GM18508 (cell line): Measurements from ENCODE around the gene AKT3.
"Not testable (repeated sequence)": the region's sequence is repeated elsewhere in the genome, so short reads cannot be mapped to it uniquely, and the experiment has no call there.

Source experiments
- ATAC-seq: cut with Tn5 transposase; IDR thresholded peaks from one replicate; pipeline ENCODE4 v1.9.1; 2021; ENCODE audit warnings: moderate number of reproducible peaks; ENCODE audit not compliant: insufficient read depth, unreplicated experiment

AKT3 gene

DNA sequence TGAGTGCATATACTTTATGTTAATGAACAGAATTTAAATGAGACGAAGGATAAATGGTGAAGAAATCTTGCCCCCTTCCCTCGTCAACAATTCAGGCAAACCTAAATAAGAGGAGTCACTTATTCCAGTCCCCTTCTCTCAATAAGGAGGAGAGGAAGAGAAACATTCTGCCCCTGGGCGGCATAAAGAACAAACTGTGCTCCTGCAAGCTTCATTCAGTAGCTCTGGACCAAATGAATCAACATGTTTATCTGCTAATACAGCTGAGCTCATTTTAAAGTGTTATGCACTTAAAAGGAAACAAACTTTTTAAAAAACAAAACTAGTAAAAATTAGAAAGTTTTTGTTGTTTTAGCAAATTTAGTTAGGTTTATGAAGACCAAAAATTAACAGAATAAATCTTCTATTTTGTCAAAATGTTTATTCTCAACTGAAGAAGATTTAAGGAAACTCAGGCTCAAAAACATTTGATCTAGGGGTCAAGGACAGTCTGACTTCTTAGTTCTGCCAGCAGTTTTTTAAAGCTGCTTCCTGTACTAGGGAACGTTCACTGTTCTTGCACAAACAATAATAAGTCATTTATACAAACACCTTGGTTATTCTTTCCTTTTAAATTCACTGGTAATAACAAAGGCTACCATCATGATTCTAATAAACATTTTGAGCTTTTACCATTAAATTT, 58.3 kb downstream of the AKT3 start:
- ATAC-seq: no peak

DNA sequence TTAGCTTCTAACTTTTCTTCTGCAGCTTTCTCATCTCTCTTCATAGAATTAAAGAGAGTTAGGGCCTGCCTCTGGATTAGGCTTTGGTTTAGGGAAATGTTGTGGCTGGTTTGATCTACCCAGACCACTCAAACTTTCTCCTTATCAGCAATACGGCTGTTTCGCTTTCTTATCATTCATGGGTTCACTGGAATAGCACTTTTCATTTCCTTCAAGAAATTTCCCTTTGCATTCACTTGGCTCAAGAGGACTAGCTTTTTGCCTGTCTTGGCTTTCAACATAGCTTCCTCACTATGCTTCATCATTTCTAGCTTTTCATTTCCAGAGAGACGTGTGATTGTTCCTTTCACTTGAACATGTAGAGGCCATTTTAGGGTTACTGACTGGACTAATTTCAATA, 59.6 kb downstream of the AKT3 start:
- no peak for ATAC-seq

DNA sequence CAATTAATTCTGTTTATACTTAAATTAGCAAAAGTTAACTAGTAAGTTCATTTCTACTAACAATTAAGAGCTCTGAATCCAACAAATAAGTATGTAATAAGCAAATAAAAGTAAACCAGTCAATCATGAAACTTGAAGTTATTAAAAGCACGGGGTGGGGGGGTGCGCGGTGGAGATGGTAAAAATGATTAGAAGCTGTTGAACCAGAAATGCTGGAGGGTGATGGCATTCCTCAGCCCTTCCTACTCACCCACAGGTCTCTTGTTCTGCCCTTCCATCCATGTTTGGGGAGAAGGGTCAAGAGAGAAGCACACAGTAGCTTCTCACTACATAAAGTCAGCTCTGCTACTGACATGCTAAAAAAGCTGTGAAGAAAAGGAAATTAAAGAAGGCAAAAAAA, 63.5 kb downstream of the AKT3 start:
- ATAC-seq: no peak

DNA sequence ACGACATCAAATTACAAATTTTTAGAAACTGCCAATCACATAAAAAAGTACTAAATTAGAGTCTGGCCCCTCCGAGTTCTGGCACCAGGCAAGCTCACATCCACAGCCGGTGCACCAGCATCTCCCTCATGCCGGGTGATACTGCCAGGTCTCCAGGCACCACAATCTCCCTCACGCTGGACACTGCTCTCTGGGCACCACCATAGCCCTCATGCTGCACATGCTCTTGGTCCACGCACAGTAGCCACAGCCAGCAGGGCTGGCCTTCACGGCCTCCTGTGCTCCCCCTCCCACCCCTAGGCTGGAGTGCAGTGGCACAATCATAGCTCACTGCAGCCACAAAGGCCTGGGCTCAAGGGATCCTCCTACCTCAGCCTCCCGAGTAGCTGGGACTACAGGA, 65.5 kb downstream of the AKT3 start:
- ATAC-seq: no peak

DNA sequence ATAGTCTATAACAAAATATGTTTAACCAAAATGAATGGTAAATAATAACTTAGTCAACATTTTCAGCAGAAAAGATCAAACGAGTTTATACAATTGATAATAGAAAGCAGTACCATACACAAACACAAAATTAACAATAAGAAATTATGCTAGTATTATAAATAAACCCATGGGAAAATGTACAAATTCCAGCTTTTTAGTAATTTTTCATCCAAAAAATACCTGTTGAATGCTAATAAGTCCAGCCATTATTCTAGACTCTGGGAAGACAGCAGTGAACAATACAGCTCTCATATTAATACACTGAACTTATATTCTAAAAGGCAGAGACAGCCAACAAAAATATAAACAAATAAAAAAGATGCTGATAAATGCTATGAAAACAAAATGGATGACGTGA, 66.3 kb downstream of the AKT3 start:
- ATAC-seq: no peak

DNA sequence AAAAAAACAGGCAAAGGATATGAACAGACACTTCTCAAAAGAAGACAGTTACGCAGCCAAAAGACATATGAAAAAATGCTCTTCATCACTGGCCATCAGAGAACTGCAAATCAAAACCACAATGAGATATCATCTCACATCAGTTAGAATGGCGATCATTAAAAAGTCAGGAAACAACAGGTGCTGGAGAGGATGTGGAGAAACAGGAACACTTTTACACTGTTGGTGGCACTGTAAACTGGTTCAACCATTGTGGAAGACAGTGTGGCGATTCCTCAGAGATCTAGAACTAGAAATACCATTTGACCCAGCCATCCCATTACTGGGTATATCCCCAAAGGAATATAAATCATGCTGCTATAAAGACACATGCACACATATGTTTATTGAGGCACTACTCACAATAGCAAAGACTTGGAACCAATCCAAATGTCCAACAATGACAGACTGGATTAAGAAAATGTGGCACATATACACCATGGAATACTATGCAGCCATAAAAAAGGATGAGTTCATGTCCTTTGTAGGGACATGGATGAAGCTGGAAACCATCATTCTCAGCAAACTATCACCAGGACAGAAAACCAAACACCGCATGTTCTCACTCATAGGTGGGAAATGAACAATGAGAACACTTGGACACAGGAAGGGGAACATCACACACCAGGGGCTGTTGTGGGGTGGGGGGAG, 77.5 kb downstream of the AKT3 start:
- ATAC-seq: not testable (repeated sequence)

DNA sequence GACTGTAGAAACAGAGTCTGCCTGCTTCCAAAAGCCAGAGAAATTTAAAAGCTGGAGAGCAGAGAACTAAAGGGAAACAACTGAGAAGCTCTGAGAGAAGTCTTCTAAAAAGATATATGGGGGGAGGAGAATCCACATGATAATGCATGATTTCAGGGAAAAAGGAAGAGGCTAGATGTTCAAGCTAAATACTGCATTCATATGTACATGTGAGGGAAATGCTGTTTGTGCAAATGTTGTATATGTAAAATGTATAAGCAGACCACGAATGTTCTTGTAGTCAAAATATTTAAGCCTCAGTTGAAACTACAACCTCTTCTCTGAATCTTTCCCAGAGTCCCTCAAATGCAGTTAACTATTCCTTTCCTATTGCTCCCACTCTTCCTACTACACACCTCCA, 79.2 kb downstream of the AKT3 start:
- ATAC-seq: no peak

DNA sequence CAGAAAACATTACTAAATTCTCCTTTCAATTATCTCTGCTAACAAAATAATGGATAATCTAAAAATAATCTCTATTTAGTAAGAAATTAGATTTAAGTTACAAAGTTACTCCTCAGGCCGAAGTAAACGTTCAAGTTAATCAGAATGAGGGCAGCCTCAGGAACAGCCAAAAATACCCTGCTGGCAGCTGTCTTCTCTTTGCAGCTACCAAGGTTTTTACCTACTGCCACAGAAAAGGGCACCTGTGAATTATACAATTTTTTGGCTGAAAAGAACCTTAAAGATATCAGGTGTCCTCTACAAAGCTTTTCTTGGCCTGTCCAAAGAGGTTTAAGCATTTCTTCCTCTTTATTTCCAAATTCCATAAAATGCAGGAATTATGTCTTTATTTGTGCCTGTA, 84.4 kb downstream of the AKT3 start:
- no peak for ATAC-seq

DNA sequence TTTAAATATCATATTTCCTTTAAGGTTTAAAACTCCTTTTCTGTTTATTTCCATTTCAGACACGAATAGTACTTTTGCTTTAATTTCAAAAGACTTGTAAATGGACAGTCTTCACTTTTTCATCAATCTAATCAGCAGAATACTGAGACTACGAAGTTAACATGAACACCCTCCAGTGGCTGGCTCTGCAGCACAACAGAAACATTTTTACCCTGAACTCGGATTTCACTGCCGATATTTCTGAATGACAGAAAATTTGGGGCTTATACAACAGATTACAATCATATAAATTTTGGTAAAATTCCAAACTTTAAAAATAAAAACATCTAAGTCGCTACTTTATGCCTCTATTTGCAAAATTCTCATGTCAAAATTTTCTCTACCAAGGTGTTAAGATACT, 86.2 kb downstream of the AKT3 start:
- no peak for ATAC-seq

DNA sequence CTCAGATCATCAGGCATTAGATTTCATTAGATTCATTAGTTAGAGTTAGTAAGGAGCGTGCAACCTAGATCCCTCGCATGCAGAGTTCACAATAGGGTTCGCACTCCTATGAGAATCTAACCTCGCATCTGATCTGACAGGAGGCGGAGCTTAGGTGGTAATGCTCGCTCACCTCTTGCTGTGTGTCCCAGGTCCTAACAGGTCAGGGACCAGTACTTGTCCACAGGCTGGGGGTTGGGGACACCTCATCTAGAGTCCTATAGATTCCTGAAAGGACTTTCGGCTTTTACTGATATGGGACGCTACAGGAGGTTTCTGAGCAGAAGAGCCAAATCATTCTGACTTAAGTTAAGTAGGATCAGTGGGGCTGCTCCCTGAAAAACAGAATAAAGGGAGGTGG, 91.4 kb downstream of the AKT3 start:
- no peak for ATAC-seq

DNA sequence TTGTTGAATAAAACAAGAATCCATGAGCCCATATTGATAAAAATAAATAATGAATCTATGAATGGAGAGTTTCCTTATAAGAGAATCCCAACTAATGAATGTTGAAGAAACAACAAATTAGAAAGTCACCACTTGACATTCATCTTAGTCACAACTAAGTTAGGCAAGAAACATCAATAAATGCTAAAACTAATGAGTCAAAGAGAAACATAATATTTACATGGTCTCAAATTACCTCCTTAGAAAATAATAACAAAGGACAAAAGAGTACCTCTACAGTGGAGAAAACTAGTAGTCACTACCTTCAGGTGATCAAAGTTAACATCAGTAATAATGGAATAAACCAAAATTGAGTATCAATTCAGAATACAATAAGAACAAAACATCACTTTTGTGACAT, 93.5 kb downstream of the AKT3 start:
- ATAC-seq: no peak

DNA sequence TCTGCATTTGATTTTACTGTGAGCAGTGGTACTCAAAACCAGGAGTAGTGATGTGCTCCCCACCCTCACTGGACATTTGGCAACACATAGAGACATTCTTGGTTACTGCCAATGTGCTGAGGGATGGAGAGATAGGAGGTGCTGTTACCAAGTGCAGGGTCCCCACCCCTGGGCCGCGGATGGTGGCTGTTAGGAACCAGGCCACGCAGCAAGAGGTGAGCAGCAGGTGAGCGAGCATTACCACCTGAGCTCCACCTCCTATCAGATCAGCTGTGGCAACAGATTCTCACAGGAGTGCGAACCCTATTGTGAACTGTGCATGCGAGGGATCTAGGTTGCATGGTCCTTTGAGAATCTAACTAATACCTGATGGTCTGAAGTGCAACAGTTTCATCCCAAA, 95.7 kb downstream of the AKT3 start:
- no peak for ATAC-seq

DNA sequence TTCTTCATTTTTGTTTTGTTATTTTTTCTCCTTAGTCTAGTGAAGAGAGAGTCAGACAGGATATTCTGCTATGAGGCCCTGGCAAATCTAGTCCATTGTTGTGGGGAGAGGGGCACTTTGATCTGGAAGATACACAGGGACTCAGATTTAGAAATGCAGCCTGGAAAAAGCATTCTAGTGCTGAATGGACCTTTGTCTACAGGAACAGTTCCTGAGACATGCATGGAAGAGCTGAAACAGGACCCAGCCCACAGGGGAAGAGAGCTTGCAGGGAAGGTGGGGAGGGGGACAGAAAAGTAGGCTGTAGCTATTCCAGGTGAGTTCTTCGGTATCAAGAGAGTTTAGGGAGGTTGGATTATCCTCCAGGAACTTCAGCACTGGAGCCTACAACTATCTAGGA, 98.5 kb downstream of the AKT3 start:
- ATAC-seq: no peak

DNA sequence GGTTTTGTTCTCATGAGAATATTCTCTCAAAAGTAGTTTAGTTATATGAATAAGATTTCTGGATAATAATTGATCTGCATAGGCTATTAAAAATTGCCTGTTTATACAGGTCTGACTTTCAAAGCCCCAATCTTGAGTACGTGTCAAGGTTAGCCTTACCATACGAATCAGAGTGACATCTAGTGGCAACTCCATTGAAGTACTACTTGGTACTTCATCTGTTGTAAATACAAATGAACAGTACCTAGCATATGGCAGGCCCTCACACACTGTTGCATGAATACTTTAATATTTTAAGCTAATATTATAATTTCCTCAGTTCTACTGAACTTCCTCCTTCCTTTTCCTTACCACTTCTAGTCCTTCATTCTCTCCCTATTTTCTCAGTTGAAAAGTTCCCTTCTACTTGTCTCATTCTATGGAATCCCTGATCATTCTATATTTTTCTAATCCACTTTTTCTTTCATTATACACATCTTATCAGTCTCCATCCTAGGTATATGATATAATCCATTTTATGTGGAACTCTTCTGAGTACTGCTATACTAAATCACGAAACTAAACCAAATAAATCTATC, 101.2 kb downstream of the AKT3 start:
- ATAC-seq: peak; percentile 91

DNA sequence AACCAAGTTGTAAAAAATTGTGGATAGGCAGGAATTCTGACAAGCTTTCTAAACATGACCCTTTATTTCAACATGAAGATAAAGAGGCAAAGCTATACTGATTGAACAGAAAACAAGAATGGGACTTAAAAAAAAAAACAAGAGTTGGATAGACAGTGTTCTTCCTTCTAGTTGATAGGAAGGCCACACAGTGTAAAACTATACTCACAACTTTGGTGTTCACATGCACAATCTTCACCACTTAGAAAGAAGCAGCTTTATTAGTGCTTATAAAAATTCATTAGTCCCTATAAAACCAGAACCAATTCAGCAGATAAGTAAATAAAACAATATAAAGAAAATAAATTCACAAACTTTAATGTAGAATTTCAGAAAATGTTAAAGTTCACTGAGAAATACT, 101.8 kb downstream of the AKT3 start:
- ATAC-seq: no peak

DNA sequence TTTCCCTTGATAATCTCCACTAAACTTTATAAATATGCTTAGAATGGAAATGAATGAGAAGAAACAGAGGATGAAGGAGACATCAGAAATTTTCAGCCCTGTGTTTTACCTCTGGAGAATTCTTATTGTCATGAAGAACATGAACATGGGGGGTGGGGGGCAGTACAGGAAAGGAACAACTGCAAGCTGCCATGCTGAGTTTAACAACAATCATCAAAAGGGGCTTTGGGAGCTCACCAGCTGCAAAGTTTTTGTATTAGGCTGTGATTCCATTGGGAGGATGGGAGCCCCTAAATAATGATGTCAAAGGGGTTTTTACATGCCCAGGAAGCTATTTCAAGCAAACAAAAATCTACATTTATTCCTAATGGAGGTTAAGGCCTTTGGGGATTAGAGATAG, 103.3 kb downstream of the AKT3 start:
- ATAC-seq: no peak

DNA sequence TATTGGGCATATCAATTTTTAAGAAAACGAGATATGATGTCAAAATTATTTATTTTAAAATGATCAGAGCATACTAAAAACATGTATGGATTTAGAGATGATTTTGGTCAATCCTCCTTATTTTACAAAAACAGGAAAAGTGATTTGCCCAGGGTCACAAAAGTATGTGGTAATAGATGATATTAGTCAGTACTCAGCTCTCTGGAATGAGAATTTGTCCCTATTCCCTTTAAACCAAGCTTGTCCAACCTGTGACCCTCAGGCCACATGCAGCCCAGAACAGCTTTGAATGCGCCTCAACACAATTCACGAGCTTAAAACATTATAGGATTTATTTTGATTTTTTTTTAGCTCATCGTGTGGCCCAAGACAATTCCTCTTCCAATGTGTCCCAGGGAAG, 104.7 kb downstream of the AKT3 start:
- ATAC-seq: no peak

DNA sequence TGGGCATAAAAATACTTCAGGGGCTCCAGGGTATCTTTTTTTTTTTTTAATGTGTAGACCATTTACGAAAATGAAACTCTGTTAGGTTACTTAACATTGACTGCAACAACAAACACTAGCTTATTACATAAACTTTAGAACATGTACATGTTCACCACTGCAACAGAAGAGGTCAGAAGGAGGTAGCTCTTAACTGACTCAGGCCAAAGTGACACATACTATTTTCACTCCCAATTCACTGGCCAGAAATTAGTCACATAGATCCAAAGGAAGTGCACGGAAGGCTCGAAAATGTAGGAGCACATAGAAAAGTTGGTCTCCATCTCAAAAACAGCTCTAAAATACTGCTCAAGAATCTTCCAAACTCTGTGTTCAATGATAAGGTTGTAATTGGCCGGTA, 107.2 kb downstream of the AKT3 start:
- no peak for ATAC-seq

DNA sequence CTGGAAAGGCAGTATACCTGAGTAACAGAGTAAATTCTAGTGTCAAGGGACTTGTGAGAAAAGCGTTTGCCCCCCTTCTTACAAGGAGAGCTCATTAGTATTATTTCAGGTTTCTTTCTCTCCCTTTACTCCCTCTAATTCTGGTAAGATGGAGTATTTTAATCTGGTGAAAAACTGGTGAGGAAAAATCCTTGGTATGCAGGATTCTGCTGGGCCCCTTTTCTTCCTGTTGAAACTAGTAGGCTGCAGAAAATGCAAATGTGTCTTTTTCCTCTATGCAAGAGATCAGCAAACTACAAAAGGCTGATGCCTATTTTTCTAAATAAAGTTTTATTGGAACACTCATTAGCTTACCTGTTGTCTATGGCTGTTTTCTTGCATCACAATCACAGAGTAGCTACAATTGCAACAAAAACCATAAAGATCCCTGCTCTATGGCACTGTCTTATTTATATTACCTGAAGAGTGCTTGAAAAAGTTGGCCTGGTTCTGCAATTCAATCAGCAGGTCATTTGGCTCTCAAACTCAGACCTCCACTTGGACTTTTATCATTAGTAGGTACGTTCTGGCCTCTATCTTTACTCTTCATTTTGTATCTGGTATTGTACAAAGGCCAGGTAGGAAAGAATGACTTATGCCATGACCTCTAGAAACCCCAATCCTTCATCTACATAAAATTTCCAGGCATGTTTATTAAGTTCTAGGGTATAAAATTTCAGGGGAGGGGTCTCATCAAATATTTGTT, 109.6 kb downstream of the AKT3 start:
- no peak for ATAC-seq

DNA sequence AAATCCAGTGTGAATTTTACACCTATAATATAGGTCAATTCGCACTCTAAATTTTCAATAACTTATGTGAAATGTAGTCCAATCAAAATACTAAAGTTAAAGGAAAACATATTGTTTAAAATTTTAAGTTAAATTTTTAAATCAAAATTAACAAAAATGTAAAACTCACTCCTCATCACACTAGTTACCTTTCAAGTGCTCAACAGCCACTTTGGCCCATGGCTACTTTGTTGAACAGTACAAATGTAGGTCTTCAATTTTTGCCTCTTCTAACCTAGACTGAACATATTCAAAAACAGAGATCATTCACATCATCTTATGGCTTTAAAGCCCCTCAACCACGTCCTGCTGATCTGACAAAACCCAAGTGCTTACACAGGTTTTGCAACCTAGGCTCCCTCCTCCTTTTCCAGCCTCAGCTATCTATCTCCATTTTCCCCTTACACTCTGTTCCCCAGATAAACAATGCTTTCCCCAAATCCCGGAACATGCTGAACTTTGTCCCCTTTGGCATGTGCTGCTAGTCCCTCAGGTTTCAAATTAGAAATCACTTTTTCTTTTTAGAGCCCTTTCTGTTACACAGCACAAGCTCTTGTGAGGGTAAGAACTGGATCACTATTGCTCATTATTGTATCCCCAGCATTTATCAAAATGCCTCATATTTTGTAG, 110.6 kb downstream of the AKT3 start:
- ATAC-seq: no peak

DNA sequence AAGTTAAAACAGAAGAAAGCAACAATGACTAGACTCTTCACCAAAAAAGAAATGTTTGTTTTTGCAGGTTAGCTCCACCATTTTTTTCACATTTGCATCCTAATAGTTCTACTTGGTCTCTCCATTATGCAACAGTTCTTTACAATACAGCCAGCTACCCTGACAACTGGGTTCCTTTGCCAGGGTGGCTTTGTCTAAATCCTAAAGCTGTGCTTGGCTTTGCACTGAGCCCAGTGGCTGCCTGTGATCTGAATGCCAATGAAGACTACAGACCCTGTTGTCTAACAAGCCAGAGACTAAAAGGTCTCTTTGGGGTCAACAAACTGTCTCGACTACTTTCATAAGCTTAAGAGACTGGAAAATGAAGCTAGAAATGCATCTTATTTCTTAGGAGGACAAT, 112.0 kb downstream of the AKT3 start:
- ATAC-seq: no peak
